PC-3 (cell line): ENCODE data around the gene FLYWCH1.

Experiments
- CTCF ChIP-seq: fragments of 300-600 bp; sonication (generic); conservative IDR thresholded peaks from 2 replicates; pipeline ENCODE4 v1.5.1; 2017; ENCODE audit warnings: antibody characterized with exemption, low read depth, mild to moderate bottlenecking, low read length
- EZH2phosphoT487 ChIP-seq: fragments of 300-600 bp; sonication (generic); IDR thresholded peaks from 2 replicates; pipeline ENCODE4 v1.6.1; 2018; ENCODE audit warnings: mild to moderate bottlenecking, antibody characterized with exemption, low read length, borderline replicate concordance

- TF ChIP-seq EZH2phosphoT487: no peak
- TF ChIP-seq CTCF: no peak
These were observed 70.7 kb downstream of the FLYWCH1 start for GRCh38 chr16:2982402-2982801.
